NCI-H1092 treated with DMSO at 0.1 percent for 48 hours (cell line): ENCODE results near the gene ZDHHC11B.
"Not testable (repeated sequence)": the region's sequence is repeated elsewhere in the genome, so short reads cannot be mapped to it uniquely, and the experiment has no call there.

Source experiments
- DNase-seq: peaks from one replicate; lab custom pipeline; 2025; lab: John Stamatoyannopoulos, UW

The ZDHHC11B gene

GRCh38 chr5:783881-784427, 575 bp downstream of the ZDHHC11B start:
- DNase-seq = not testable (repeated sequence)

- not testable (repeated sequence) for DNase-seq
Observed at GRCh38 chr5:783049-783802, 1.3 kb downstream of the ZDHHC11B start.

GRCh38 chr5:782356-782755, 2.2 kb downstream of the ZDHHC11B start:
- DNase-seq = not testable (repeated sequence)

GRCh38 chr5:780571-780970, 4.0 kb downstream of the ZDHHC11B start:
- DNase-seq = not testable (repeated sequence)

- not testable (repeated sequence) for DNase-seq
Observed at GRCh38 chr5:778967-779366, 5.6 kb downstream of the ZDHHC11B start.

GRCh38 chr5:778421-778820, 6.1 kb downstream of the ZDHHC11B start:
- not testable (repeated sequence) for DNase-seq

GRCh38 chr5:777756-778161, 6.8 kb downstream of the ZDHHC11B start:
- no peak for DNase-seq

- DNase-seq = no peak
Observed at GRCh38 chr5:776862-777711, 7.4 kb downstream of the ZDHHC11B start.

- DNase-seq = no peak
Observed at GRCh38 chr5:775961-776861, 8.3 kb downstream of the ZDHHC11B start.

GRCh38 chr5:775595-775960, 9.0 kb downstream of the ZDHHC11B start:
- DNase-seq = not testable (repeated sequence)

GRCh38 chr5:774854-775505, 9.5 kb downstream of the ZDHHC11B start:
- not testable (repeated sequence) for DNase-seq

GRCh38 chr5:774304-774703, 10.2 kb downstream of the ZDHHC11B start:
- DNase-seq = not testable (repeated sequence)

GRCh38 chr5:773517-774264, 10.8 kb downstream of the ZDHHC11B start:
- DNase-seq = no peak

- not testable (repeated sequence) for DNase-seq
Observed at GRCh38 chr5:772931-773330, 11.6 kb downstream of the ZDHHC11B start.

GRCh38 chr5:772547-772890, 12.0 kb downstream of the ZDHHC11B start:
- not testable (repeated sequence) for DNase-seq

- not testable (repeated sequence) for DNase-seq
Observed at GRCh38 chr5:771841-772546, 12.5 kb downstream of the ZDHHC11B start.

GRCh38 chr5:771087-771781, 13.3 kb downstream of the ZDHHC11B start:
- DNase-seq = not testable (repeated sequence)

- not testable (repeated sequence) for DNase-seq
Observed at GRCh38 chr5:770585-770984, 13.9 kb downstream of the ZDHHC11B start.

- DNase-seq = not testable (repeated sequence)
Observed at GRCh38 chr5:769485-770145, 14.9 kb downstream of the ZDHHC11B start.
